Measurements from ENCODE around the gene APOA5. TPM values are rescaled to one million over a fixed set of nuclear protein-coding genes. Genes with fewer than 3 reads are reported as not detected.

APOA5 gene
- total RNA-seq, 1 experiment from 2014 or later, result not detected

DNA sequence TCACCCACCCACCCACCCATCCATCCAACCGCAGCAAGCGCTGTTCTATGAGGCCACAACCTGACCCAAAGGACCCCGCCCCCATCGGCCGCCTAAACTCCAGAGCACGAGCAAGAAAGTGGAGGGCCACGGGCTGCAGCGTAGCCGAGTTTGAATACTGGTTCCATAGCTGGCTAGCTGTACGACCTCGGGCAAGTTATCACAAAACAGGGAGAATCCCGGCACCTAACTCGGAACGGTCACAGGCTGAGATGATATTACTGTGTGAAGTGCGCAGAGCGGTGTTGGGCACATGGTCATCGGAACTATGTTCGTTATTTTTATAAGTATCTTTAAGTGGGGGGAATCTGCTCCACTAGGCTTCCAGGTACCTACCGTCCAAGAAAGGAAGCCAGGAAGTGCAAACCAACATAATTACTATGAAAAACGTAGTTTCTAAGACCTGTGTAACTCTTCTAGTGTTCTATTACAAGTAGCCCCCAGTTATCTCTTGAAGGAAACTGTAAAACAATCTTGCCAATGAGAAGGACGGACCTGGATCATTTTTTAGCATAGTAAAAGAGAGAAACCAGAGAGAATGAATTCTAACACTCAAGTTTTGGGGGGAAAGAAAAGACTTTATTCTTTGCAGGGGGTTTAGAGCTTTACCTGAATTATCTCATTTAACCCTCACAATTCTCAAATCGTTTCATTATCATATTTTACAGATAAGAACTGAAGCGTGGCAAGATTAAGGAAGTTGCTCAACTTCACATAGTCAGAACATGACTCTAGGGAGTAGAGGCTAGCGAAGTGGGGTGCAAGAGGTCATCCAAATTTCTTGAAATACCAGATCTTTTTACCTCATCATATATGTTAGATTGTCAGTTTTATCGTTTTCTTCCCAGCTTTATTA, 18.2 kb downstream of the APOA5 start:
- Mint-ChIP-seq H3K4me1 (ENCODE audit: insufficient read depth, unreplicated experiment) (peaks cover 25% of the 10 kb centered on the region), H3K27me3 (ENCODE audit: insufficient read depth, unreplicated experiment) (no peaks in the 10 kb centered on the region), H3K9me3 (ENCODE audit: unreplicated experiment) (no peaks in the 10 kb centered on the region), H3K4me3 (ENCODE audit: unreplicated experiment) (peak overlapping the region; percentile 97), H3K27ac (ENCODE audit: low read depth, unreplicated experiment) (peak overlapping the region; percentile 98), H3K36me3 (ENCODE audit: insufficient read depth, unreplicated experiment) (peaks cover 45% of the 10 kb centered on the region)
- intact Hi-C loops (cut with micrococcal nuclease), result loop anchor here (5.0 kb wide), 1 partner anchor 334 kb away; no protein-coding TSS in a partner anchor
- ChIA-PET POLR2A (interaction anchor here (0.8 to 5.8 kb wide), 9 partner anchors 9 to 406 kb away, joined by 3 to 59 read pairs (median 9); partner anchors contain the start of genes PAFAH1B2, SIK3 and ZPR1), CTCF (interaction anchor here (0.6 to 1.3 kb wide), 3 partner anchors 9 to 62 kb away, joined by 3 to 5 read pairs (median 3); no protein-coding TSS in a partner anchor)
- TSS peak; percentile 87 for BruUV-seq (replicated peaks)
- DNase-seq (ENCODE audit: unreplicated experiment), result no peak
- TF ChIP-seq, protein P1, sequence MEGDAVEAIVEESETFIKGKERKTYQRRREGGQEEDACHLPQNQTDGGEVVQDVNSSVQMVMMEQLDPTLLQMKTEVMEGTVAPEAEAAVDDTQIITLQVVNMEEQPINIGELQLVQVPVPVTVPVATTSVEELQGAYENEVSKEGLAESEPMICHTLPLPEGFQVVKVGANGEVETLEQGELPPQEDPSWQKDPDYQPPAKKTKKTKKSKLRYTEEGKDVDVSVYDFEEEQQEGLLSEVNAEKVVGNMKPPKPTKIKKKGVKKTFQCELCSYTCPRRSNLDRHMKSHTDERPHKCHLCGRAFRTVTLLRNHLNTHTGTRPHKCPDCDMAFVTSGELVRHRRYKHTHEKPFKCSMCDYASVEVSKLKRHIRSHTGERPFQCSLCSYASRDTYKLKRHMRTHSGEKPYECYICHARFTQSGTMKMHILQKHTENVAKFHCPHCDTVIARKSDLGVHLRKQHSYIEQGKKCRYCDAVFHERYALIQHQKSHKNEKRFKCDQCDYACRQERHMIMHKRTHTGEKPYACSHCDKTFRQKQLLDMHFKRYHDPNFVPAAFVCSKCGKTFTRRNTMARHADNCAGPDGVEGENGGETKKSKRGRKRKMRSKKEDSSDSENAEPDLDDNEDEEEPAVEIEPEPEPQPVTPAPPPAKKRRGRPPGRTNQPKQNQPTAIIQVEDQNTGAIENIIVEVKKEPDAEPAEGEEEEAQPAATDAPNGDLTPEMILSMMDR (IDR thresholded peaks at IDR 0.05; ENCODE audit: unreplicated experiment), result no peak

DNA sequence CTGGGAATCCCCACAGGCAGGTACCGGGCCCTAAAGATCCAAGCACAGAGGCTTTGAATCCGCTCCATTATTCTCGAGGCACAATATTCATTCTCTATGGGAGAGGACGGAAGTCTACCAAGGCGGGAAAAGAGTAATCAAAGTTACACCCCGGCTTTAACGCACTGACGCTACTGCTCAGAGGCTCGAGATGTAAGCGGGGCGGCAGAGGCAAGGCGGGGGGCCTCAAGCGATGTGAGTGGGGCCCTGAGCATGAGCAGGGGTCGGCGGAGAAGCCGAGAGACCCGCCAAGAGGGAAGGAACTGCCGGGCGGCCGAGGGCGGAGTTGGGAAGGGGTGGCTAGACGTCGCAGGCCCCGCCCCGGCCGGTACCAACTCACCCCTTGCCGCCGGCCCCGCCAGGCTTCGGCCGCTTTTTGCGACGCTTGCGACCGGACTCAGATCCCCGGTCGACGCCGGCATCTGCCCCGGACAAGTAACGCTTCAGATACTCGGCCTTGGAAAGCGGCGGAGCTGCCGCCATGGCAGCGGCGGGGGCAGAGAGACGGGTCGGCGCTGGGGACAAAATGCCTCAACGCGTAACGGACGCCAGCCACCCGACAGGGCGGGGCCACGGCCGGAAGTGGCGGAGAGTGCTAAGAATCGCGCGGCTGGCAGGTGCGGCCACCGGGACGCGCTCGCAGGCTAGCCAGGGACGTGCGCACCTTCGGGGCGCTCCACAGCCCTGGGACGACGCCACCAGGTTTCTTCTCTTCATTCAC, 19.1 kb downstream of the APOA5 start, which contains the start of gene BUD13:
Gene BUD13, minus strand, starts transcription at position 545 of the 760 bp plus-strand sequence. Its CDS starts 23 bp downstream, at position 522.
- H3K4me3 Mint-ChIP-seq (ENCODE audit: unreplicated experiment), result peak within 1 kb of the TSS; percentile 97
- H3K36me3 Mint-ChIP-seq (ENCODE audit: insufficient read depth, unreplicated experiment), result peaks cover 42% of the 10 kb centered on the region
- H3K27me3 Mint-ChIP-seq (ENCODE audit: insufficient read depth, unreplicated experiment), result no peaks in the 10 kb centered on the region
- no TSS peak for BruUV-seq (replicated peaks)
- no peaks in the 10 kb centered on the region for H3K9me3 Mint-ChIP-seq (ENCODE audit: unreplicated experiment)
- peak within 1 kb of the TSS; percentile 98 for H3K27ac Mint-ChIP-seq (ENCODE audit: low read depth, unreplicated experiment)
- TF ChIP-seq, protein P1 (IDR thresholded peaks at IDR 0.05; ENCODE audit: unreplicated experiment), result no peak
- peak; percentile 86 for DNase-seq (ENCODE audit: unreplicated experiment)
- peaks cover 25% of the 10 kb centered on the region for H3K4me1 Mint-ChIP-seq (ENCODE audit: insufficient read depth, unreplicated experiment)
- intact Hi-C loops (cut with micrococcal nuclease), result loop anchor here (5.0 kb wide), 1 partner anchor 335 kb away; no protein-coding TSS in a partner anchor
- POLR2A ChIA-PET, result interaction anchor here (0.7 to 5.8 kb wide), 11 partner anchors 8 to 407 kb away, joined by 3 to 59 read pairs (median 4); partner anchors contain the start of genes PAFAH1B2, SIK3 and ZPR1
- CTCF ChIA-PET, result interaction anchor here (1.0 to 1.4 kb wide), 3 partner anchors 8 to 63 kb away, joined by 3 to 6 read pairs (median 5); no protein-coding TSS in a partner anchor

DNA sequence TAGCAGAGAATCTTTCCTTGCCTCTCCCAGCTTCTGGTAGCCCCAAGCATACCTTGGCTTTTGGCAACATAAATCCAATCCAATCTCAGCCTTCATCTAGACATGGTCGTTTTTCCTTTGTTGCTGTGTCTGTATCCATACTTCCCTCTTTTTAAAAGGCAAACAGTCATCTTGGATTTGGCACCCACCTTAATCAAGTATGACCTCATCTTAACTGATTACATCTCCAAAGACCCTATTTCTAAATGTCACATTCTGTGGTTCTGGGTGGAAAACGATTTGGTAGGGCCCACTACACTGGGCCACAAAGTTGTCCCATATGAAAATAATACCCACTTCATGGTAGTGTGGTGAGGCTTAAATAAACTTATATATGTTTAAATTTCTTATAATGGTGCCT, 19.7 kb downstream of the APOA5 start:
- POLR2A ChIA-PET, result interaction anchor here (0.7 to 5.8 kb wide), 9 partner anchors 8 to 373 kb away, joined by 3 to 59 read pairs (median 4); partner anchors contain the start of genes PAFAH1B2 and ZPR1
- Mint-ChIP-seq H3K4me1 (ENCODE audit: insufficient read depth, unreplicated experiment) (peaks cover 25% of the 10 kb centered on the region), H3K4me3 (ENCODE audit: unreplicated experiment) (peak overlapping the region; percentile 97), H3K27me3 (ENCODE audit: insufficient read depth, unreplicated experiment) (no peaks in the 10 kb centered on the region), H3K36me3 (ENCODE audit: insufficient read depth, unreplicated experiment) (peaks cover 42% of the 10 kb centered on the region), H3K27ac (ENCODE audit: low read depth, unreplicated experiment) (peak overlapping the region; percentile 98), H3K9me3 (ENCODE audit: unreplicated experiment) (no peaks in the 10 kb centered on the region)
- CTCF ChIA-PET, result interaction anchor here (0.6 to 1.4 kb wide), 2 partner anchors 64 to 1792 kb away, joined by 3 to 6 read pairs; no protein-coding TSS in a partner anchor
- BruUV-seq (replicated peaks), result TSS peak; percentile 58
- no peak for DNase-seq (ENCODE audit: unreplicated experiment)
- intact Hi-C loops (cut with micrococcal nuclease), result loop anchor here (5.0 kb wide), 1 partner anchor 335 kb away; no protein-coding TSS in a partner anchor
- TF ChIP-seq, protein P1 (IDR thresholded peaks at IDR 0.05; ENCODE audit: unreplicated experiment), result no peak

Measured in MCF 10A (cell line).